HG03103 (cell line): ENCODE results near the gene TEX35.

ENCODE experiments used
- ATAC-seq: cut with Tn5 transposase; IDR thresholded peaks from one replicate; pipeline ENCODE4 v1.9.1; 2021; ENCODE audit warnings: low read depth; ENCODE audit not compliant: unreplicated experiment

TEX35 gene

DNA sequence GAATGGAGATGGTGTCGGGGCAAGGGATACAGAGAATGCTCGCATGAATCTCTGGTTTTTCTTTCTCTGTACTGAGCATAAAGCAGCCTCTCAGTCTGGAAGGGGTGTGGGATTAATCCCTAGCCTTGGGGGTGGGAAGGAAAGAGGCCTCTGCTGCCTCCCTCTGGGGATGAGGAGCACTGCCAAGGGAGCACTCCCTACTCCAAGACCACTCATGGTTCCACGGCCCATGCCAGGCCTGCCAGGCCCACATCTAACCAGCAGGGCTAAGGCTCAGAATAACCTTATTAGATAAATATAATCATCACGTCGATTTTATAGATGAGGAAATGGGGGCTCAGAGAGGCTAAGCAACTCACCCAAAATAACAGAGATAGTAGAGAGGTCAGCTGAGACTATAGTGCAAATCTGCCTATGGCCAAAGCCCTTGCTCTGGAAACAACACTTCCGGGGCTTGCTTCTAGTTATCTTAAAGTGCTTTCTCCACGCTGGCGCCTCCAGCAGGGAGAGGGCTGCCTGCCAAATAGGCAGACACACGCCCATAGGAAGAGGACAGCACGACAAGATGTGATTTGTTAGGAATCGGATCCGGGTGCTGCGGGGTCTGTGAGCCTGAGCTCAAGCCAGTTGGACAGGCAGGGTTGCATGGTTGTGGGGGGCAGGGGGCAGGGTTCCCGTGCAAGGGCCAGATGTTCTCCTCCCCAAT lies 522 bp downstream of the TEX35 start:
- ATAC-seq, result no peak

DNA sequence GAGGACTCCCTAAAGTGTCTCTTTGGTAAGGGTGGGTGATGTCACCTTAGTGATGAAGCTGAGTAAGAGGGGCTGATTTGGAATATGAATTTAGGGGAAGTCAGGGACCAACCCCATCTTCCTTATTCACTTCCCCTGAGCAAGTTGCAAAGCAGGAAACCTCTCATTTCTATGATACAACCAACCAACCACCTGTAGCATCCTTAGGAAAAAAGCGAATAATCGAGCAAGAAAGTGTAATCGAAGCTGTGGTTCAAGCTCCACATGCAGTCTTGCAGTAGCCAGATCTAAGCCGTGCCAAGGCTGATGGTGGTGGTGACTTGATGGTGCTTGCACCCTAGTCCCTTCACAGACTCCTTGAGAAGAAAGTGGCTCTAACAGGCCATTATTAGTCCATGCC lies 3.2 kb downstream of the TEX35 start:
- ATAC-seq, result no peak

DNA sequence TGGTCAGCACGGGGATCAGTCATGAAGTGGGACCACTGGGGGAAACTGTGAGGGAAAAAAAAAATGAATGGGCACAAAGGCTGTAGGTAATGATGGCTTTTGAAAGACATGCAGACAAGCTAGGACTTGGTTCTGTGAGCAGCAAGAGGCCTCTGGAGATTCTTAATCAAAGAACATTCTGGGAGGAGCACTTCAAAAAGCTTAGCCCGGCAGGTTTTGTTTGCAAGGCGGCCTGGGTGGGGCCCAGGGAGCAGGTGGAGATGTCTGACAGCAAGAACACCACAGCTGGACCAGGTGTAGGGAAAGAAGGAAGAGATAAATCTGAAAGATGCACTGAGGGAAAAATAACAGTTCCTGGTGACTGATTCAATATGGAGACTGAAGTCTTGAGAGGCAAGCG lies 6.0 kb downstream of the TEX35 start:
- no peak for ATAC-seq

DNA sequence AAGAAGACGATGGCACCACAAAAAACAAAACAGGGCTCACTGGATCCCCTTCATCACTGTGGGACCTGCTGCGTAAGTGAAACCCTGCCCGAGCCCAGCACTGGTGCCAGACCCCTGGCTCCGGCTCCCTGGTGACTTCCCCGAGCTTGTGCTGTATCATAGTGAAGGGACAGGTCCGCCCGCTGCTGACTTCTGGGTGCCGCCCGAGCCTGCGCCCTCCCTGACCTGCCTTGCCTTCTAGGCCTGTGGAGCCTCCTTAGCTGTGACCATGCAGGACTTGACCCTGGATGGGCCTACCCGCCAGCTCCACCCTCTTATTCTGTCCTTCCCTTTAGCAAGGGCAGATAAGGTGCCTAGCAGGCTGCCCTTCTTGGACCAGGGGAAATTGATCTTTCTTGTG lies 7.9 kb downstream of the TEX35 start:
- ATAC-seq, result no peak

DNA sequence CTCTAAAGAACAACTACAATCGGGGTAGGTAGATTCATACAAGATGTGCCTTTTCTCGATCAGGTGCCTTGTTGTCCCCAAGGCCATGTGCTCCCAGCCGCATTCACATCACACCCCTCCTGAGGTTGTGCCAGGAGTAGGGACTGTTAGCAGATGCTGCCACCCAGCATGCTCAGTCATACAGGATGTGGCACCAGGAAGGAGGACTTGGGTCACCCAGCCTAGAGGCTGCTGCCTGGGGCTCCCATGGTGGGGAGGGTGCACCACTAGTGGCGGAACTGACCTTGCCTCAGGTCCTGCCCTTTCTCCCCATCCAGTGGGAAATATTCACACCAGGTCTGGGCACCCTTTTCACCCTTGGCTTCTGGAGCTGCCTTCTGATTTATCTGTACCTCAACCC lies 8.3 kb downstream of the TEX35 start:
- ATAC-seq, result no peak

DNA sequence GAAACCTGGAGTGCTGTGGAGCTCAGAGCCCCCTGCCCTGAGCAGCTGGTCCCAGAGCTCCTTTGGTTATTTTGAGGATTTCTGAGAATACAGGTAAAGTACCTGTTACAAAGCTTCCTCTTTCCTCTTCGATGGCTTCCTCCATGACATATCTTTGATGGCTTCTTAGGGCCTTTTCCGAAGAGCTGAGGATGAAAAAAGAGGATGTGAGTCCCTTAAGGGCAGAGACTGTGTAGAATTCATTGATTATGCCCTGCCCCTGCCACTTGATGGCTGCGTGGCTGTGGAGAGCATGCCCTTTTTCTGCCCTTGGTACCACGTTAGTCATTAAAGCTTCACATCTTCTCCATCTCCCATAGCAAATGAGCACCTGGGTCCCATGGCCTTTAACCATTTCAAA lies 14.2 kb downstream of the TEX35 start:
- no peak for ATAC-seq

DNA sequence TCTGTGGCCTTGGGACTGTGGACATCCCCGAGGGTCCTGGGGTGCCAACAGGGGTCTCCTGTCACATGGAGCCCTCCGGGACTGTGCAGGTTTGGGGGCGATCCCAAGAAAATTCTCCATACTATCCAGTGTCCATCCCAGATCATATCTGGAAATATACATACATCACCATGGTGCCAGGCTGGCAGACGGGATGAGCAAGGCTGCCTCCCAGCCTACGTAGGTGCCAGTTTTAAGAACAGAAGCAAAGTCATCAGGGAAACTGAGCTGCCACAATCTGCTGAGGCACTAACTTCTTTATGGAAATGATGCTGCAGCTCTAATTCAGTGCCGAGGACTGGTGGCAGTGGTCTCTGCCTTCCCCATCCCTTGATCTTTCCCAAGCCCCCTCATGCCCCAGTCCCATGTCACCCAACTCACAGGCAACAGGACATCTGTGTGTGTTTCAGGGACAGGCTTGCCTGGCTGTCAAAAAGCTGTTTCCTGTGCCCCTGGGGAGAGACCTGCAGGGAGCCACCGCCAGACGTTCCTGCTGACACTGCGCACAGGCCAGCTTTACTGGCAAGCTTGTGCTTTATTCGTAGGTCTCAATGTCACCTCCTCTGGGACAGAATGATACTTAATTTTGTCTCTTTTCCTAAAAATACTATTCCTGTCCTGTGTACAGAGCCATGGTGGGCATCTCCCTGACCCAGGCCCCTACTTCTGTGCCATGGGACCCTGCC lies 15.5 kb downstream of the TEX35 start:
- no peak for ATAC-seq

DNA sequence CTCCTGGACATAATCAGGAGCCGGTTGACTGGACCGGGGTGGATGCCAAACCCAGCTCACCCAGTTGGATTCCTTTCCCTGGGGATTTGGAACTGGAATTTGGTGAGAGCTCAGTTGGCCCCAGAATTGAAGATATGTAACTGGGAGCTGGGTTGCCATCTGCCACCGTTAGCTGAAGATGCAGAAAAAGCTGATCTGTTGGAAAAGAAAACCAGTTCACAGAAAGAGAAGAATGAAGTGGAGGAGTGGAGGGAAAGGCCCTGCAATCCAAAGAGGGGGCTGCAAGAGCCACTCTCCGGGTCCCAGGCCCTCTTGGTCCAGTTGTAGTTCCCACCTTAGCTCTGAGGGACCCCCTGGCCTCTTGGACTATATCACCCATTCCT lies 16.0 kb downstream of the TEX35 start:
- ATAC-seq, result no peak

DNA sequence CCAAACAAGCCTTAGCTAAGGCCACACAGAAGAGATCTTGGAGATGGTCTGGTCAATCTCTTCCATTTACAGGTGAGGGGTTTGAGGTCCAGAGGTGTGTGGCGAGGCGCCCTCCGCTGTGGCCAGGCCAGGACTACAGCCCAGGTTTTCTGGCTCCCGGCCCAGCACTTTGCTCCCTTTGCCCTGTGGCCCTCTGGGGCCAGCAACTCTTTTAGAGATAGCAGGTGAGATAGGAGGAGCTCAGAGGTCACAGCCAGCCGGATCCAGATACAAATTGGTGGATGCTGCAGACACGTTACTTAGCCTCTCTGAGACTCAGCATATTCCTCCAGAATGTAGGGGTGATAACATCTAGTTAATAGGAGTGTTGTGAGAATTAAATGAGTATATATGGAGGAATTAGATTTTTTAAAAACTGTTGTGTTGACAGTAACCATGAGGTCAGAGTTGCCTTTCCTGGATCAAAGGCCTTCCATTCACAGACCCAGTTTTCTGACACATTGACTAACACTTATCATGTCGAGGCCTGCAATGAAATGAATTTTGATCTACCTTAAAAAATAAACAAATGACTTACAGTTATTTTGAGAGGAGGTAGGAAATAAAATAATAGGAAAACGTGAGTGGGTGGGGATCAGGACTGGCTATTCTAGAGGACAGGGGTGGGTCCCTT lies 16.6 kb downstream of the TEX35 start:
- ATAC-seq, result no peak

DNA sequence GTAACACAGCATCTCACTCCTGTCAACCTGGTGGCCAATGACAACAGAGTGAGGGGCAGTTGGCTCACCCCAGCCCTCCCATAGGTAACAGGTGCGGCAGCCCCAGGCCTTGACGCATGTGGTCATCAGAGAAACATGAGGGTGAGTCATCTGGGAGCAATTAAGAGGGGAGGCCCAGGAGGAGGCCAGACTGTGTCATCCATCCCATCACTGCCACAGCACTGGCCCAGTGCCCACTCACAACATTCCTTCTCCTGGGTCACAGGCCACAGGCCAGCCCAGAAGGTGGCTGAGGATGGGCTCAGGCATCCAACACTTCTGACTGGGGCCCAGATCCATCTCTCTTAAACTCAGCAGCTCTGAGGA lies 17.1 kb downstream of the TEX35 start:
- ATAC-seq, result no peak

DNA sequence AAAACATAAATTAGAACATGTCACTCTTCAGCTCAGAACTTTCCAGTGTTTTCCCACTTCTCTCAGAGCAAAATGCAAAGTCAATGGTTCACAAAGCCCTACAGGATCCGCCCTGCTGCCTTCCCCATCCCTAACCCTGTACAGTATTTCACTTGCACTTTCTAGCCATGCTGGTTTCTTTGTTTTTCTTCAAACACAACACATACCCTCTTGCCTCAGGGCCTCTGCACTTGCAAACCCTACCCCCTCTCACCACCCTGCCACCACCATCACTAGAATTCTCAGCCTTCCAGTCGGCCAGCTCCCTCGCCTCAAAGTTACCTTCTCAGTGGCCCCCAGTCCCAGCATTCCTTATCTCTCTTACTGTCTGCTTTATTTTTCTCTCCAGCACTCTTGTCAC lies 17.6 kb downstream of the TEX35 start:
- no peak for ATAC-seq

DNA sequence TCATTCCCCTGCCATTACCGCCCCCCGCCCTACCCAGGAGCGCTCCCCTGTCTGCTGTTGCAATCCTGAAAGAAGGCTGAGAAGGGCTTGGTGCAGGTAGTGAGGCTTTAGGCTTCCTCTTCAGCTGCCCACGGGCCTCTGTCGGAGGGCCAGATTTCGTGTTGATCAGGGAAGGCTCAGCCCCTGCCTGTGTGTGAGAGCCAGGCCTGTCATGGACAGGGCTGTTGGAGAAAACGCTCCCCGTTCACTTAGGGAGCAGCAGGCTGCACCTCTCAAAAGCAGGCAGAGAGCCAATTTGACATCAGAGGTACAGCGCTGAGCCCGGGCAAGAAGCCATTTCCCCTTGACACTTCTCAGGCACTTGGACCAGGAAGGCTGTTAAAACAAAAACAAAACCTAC lies 19.0 kb downstream of the TEX35 start:
- ATAC-seq, result no peak

DNA sequence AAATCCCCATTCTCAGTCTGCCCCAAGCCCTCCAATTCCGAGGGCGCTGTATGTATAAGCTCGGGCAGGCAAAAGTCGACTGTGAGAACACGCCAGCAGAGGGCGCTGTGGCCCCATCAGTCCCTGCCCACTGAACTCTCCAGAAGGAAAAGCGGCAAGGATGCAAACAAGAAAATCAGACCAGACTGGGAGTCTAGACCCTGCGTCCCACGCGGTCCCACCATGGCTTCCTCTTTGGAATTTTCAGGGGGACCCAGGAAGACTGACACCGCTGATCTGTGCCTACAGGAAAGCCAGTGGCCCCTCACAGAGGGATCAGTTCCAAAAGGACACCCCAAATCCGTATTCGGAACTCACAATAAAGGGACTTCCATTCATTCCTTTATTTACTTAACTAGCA lies 19.5 kb downstream of the TEX35 start:
- ATAC-seq, result no peak

DNA sequence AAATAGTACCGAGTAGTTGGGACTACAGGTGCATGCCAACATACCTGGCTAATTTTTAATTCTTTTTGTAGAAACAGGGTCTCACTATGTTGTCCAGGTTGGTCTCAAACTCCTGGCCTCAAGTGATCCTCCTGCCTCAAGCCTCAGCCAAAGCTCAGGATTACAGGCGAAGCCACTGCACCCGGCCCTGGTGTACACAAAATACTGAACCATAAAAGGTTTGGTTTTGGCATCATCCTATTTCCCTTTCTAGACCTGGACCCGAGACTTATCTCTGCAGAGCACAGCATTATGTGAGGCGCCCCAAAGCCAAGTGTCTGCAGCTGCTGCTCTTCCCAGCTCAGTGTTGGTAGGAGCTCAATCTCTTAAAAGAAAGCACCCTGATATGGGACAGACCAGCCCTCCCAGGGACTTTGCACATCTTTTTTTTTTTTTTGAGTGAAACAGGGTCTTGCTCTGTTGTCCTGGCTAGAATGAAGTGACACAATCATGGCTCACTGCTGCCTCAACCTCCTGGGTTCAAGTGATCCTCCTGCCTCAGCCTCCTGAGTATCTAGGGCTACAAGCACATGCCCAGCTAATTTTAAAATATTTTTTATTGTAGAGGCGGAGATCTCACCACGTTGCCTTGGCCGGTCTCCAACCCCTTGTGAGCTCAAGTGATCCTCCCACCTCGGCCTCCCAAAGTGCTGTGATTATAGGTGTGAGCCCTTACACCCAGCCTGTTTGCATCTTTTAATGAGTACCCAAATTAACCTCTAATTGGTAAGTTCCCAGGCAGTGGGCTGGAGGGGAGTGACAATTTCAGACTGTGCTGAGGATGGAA lies 20.4 kb downstream of the TEX35 start:
- no peak for ATAC-seq

DNA sequence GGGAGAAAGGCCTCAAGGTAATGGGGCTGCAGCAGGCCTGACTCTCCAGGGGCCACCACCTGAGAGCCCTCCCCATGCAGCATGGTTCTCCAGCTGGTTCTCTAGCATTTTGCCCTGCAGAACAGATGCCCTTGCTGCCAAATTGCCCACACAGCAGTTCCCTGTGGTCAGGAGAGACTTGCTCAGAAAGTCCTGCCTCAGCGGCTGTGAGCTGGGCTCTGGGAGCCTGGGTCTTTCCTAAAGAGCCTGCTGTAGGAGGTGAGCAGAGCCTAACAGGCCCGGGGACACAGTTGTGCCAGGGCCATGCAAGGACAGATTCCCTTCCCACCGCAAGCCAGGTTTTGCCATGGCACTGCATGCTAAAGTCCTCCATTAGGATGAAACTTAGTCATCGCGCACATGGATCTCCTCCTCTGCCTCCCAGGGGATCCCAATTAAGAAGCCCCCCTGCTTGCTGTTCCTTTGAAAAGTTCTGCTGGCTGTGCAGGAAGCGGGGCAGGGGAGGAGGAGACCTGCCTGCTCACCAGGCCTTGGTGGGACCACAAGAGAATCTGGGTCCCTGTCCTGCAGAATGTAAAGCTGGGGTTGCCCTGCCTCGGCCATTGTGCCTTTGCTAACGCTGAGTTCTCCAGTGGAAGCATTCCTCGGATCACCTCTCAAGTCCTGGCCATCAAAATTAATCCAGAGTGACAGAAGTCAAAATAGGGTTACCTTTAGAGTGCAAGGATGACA lies 21.4 kb downstream of the TEX35 start:
- ATAC-seq, result no peak

DNA sequence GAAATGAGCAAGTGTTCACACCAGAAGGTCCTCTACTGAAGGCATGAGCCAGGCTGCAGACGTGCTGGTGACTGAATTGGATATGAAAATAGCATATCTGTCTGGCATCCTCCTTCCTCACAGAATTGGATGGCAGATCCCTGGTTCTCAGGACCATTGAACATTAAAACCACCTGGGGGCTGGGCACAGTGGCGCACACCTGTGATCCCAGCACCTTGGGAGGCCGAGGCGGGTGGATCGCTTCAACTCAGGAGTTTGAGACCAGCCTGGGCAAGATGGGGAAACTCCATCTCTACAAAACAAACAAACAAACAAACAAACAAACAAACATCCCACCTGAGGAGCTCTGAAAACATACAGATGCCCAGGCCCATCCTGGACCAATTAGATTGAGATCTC lies 23.4 kb downstream of the TEX35 start:
- ATAC-seq, result no peak

DNA sequence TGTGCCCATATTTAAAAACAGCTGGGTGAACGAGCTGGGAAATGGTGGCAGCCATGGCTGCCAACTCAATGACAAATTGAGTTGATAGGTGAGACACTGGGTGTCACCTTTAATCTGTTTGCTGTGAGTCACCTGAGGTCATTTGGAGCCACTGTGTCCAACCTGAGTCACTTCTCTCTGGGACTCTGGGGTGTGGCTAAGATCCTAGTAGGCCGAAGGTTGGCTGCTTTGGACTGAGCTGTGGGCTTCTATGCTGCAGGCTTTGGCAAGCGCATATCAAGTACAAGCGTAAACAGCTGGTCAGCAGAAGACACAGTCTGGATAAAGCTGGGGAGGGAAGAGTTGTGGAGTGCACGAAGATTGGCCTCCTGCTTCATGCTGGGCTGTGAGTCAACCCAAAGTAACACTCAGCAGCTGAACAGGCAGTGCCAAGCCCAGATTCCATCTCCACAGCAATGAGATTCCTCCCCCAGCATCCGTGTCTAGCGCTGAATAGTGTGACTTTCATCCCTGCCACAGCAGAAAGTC lies 24.0 kb downstream of the TEX35 start:
- ATAC-seq, result no peak

DNA sequence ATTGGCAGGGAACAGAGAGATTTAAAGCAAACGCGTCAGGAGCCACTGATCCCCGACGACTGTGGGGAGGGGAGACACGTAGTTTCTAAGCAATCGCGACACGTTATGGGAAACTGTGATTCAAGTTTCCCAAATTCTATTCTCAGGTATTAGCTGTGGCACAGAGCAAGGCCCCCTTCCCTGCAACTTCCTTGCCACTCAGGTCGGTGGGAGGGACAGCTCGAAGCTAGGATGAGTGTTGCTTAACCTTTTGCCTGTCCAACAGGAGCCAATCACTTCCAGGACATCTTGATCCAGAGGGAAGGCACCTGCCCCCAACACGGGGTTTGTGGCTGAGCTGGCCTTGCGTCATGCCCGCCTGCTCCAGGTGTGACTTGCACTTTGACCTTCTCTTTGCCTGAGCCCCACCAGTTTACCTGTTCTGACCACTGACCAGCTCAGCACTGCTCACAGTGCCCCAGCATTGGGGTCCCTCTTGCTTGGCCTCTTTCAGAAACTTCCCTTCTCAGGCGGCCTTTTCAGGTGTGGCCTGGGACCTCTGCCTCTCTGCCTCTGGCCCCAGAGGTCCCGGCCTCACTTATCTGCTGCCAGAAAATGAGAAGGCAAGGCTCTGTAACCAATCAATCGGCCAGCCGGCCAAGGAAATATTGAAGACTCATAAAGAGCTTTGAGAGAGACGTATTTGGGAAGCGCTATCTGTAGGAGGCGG lies 24.6 kb downstream of the TEX35 start:
- no peak for ATAC-seq

DNA sequence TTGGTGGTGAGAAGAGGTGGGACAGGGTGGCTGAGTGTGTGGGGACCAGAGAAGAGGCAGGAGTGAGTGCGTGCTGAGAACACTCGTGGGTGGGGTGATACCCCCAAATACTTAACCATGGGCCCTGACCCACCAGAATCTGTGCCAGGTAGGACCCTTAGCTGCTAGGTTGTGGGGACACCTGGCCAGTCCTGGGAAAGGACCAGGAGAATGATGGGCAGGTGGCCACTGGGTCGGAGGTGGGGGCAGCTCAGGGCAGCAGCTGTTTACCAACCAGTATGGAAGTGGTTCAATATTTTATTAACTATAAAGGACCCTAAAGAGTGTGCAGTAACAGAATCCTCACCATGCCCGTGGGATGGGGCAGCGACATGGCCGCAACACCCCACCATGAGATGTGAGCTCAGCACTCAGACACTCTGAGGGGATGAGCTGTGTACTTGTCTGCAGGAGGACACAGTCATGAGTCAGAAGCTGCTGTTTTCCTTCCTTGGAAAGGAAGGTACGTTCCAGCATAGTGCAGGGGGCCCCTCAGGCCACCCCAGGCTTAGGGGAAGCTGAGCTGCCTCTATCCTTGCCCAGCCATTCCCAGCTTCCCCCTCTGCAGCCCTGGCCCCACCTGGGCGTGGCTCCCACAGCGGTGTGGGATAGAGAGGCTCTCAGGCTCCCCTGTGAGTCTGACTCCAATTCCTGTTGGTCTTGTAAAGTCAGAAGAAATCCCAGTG lies 25.4 kb downstream of the TEX35 start:
- ATAC-seq, result no peak
